Endothelial cell of umbilical vein (primary cell): ENCODE measurements around the gene SLC2A2. TPM values are rescaled to one million over a fixed set of nuclear protein-coding genes. Genes with fewer than 3 reads are reported as not detected.

Source experiments
- BruUV-seq: library from RNA; stranded (reverse); fragments of 400-500 nt; replicated peaks from 2 replicates; lab custom pipeline; 2021; lab: Mats Ljungman, UMichigan
- CTCF ChIA-PET: fragments of 300-600, 350-600 bp; sonication (Branson Sonifier 250); formaldehyde crosslinking; loops from one replicate; lab custom pipeline; 2021; ENCODE audit warnings: antibody characterized with exemption, inconsistent platforms; lab: Charles Lee
- POLR2A ChIA-PET: fragments of 300-600, 350-600 bp; sonication (Branson Sonifier 250); formaldehyde crosslinking; loops from one replicate; lab custom pipeline; 2021; ENCODE audit warnings: antibody characterized with exemption, inconsistent platforms; lab: Charles Lee
- DNase-seq: peaks from one replicate; pipeline ENCODE4 v3.0.0-alpha.2; 2011; ENCODE audit warnings: low read depth, low spot score
- FAIRE-seq: peaks from 2 replicates; lab custom pipeline; 2011; peaks lifted over from hg19 to GRCh38; lab: Jason Lieb, UNC
- H2AFZ ChIP-seq: 2 replicates; pipeline ENCODE4 v1.6.0; 2012; ENCODE audit warnings: low read depth, low read length, control low read depth, inconsistent platforms
- H3K27ac ChIP-seq: 2 replicates; pipeline ENCODE4 v1.5.1; 2011; ENCODE audit warnings: low read depth, mild to moderate bottlenecking, control low read depth, low read length, moderate library complexity; ENCODE audit not compliant: insufficient read depth
- H3K27me3 ChIP-seq, 2 experiments: 2 replicates each; pipeline versions ENCODE4 v1.6.0 to v1.6.1; 2011; ENCODE audit warnings: low read length in 2 of 2, mixed read lengths in 1 of 2; ENCODE audit not compliant: control insufficient read depth in 2 of 2, insufficient read depth in 2 of 2
- H3K36me3 ChIP-seq, 2 experiments: 2 replicates in 1 of 2; 3 replicates in 1 of 2; pipeline ENCODE4 v1.5.1; 2011; ENCODE audit warnings: low read length in 2 of 2, mild to moderate bottlenecking in 1 of 2, moderate library complexity in 1 of 2; ENCODE audit not compliant: control insufficient read depth in 2 of 2, insufficient read depth in 2 of 2; ENCODE audit errors: extremely low read depth in 1 of 2
- H3K4me1 ChIP-seq: 3 replicates; pipeline ENCODE4 v1.5.1; 2011; ENCODE audit warnings: mild to moderate bottlenecking, low read length; ENCODE audit not compliant: control insufficient read depth, insufficient read depth; ENCODE audit errors: extremely low read depth
- H3K4me2 ChIP-seq: 2 replicates; pipeline ENCODE4 v1.6.1; 2011; ENCODE audit warnings: low read length, control low read depth, mixed read lengths; ENCODE audit not compliant: insufficient read depth
- H3K4me3 ChIP-seq, 3 experiments: fragments of 200-600 bp in 1 of 3; sonication (generic), shearing (Covaris generic) in 1 of 3; replicated peaks in 1 of 3; 2 replicates each; pipeline ENCODE4 v1.5.1; 2011 to 2016; ENCODE audit warnings: control low read depth in 3 of 3, low read length in 3 of 3, mild to moderate bottlenecking in 2 of 3, inconsistent platforms in 1 of 3, low read depth in 1 of 3, moderate library complexity in 1 of 3; ENCODE audit not compliant: insufficient read depth in 1 of 3
- H3K79me2 ChIP-seq: 2 replicates; pipeline ENCODE4 v1.6.0; 2012; ENCODE audit warnings: low read length, inconsistent platforms; ENCODE audit not compliant: control insufficient read depth, insufficient read depth
- H3K9ac ChIP-seq: replicated peaks from 2 replicates; pipeline ENCODE3; 2011; ENCODE audit warnings: low read length, control low read depth; ENCODE audit not compliant: insufficient read depth; ENCODE audit errors: extremely low read depth
- H3K9me1 ChIP-seq: replicated peaks from 3 replicates; pipeline ENCODE4 v1.6.0; 2011; ENCODE audit warnings: mild to moderate bottlenecking, low read length; ENCODE audit not compliant: control insufficient read depth, insufficient read depth; ENCODE audit errors: extremely low read depth
- H3K9me3 ChIP-seq: replicated peaks from 2 replicates; pipeline ENCODE4 v1.5.1; 2012; ENCODE audit warnings: low read length, inconsistent platforms; ENCODE audit not compliant: control insufficient read depth, insufficient read depth
- H4K20me1 ChIP-seq: replicated peaks from 2 replicates; pipeline ENCODE3; 2011; ENCODE audit warnings: mild to moderate bottlenecking, low read length; ENCODE audit not compliant: control insufficient read depth, insufficient read depth; ENCODE audit errors: extremely low read depth
- CTCF ChIP-seq, 2 donors: IDR thresholded peaks; 1 replicate in 1 of 2; 2 replicates in 1 of 2; pipeline ENCODE4 v1.5.1; 2011; ENCODE audit warnings: low read length in 2 of 2, mild to moderate bottlenecking in 2 of 2, moderate library complexity in 2 of 2, control low read depth in 1 of 2, inconsistent platforms in 1 of 2, low read depth in 1 of 2; ENCODE audit not compliant: insufficient read depth in 1 of 2; ENCODE audit errors: extremely low read depth in 1 of 2
- EZH2 ChIP-seq: IDR thresholded peaks from 2 replicates; pipeline ENCODE4 v1.6.1; 2012; ENCODE audit warnings: borderline replicate concordance, low read depth, mild to moderate bottlenecking, moderate library complexity, low read length, inconsistent platforms; ENCODE audit not compliant: severe bottlenecking
- FOS ChIP-seq: IDR thresholded peaks from 2 replicates; pipeline ENCODE4 v1.6.1; 2011; ENCODE audit warnings: mild to moderate bottlenecking, low read length, moderate library complexity, borderline replicate concordance; ENCODE audit not compliant: insufficient read depth
- GATA2 ChIP-seq: IDR thresholded peaks from 2 replicates; pipeline ENCODE4 v1.7.0; 2011; ENCODE audit warnings: low read depth, mild to moderate bottlenecking, moderate library complexity, mixed read lengths, low read length; ENCODE audit not compliant: insufficient read length, insufficient read depth
- JUN ChIP-seq: IDR thresholded peaks from 2 replicates; pipeline ENCODE4 v1.6.1; 2011; ENCODE audit warnings: borderline replicate concordance, low read depth; ENCODE audit not compliant: insufficient read length, insufficient read depth
- MAX ChIP-seq: IDR thresholded peaks from 2 replicates; pipeline ENCODE4 v1.6.1; 2011; ENCODE audit not compliant: insufficient read depth, insufficient read length
- MYC ChIP-seq: IDR thresholded peaks from one replicate; pipeline ENCODE4 v1.6.1; 2011; ENCODE audit warnings: mild to moderate bottlenecking, low read depth, low read length
- POLR2A ChIP-seq: IDR thresholded peaks from 2 replicates; pipeline ENCODE4 v1.6.1; 2012; ENCODE audit warnings: low read depth, mild to moderate bottlenecking, control low read depth, low read length
- POLR2AphosphoS5 ChIP-seq: IDR thresholded peaks from 2 replicates; pipeline ENCODE4 v1.6.1; 2012; ENCODE audit warnings: low read depth, mild to moderate bottlenecking, control low read depth, low read length, moderate library complexity; ENCODE audit not compliant: insufficient read depth
- dilution Hi-C: fragments of 300-500 bp; cut with MboI; formaldehyde crosslinking; loops from one replicate; pipeline ENCODE4 v1.15.0; 2019; ENCODE audit warnings: low sequenced_read_pairs; ENCODE audit not compliant: extremely low pct_ligation_motif_present
- intact Hi-C: fragments of 100-400 bp; cut with micrococcal nuclease; formaldehyde crosslinking; loops from one replicate; pipeline ENCODE4 v1.10.0; 2022
- polyA plus RNA-seq, 4 experiments: library from polyadenylated mRNA; depleted of rRNA in 3 of 4; stranded (reverse) in 3 of 4; unstranded in 1 of 4; fragments of >200 nt; gene quantifications; 2 replicates each; pipeline versions ENCODE4 v1.2.1 to v1.2.3, GENCODE V29; 2011 to 2012; ENCODE audit warnings: missing spikeins in 1 of 4
- total RNA-seq: library from RNA; stranded (reverse); gene quantifications from 2 replicates; pipeline ENCODE4 v1.2.3, GENCODE V29; 2021

SLC2A2 gene
- total and polyA plus RNA-seq, 2 donors (not counting 3 experiments of a cell fraction or from before 2014, with no cell fraction given), result not detected

- no peak for DNase-seq
- TF ChIP-seq MYC (no peak), MAX (no peak), FOS (no peak), GATA2 (no peak)
- no peaks in the 10 kb centered on the region for H3K79me2 ChIP-seq
- FAIRE-seq, result no peak
- H2AFZ ChIP-seq, result no peak overlapping the region
- no peak overlapping the region for H3K27ac ChIP-seq
- peaks cover 17% of the 10 kb centered on the region for H3K4me1 ChIP-seq
- no peaks in the 10 kb centered on the region for H3K9me1 ChIP-seq
- no peak overlapping the region for H3K9ac ChIP-seq
- no peak overlapping the region for H3K4me3 ChIP-seq
- H3K36me3 ChIP-seq, result peaks cover 0 to 2% of the 10 kb centered on the region in 2 experiments
- BruUV-seq, result no TSS peak
- ChIA-PET POLR2A (no interaction called here), CTCF (interaction anchor here (1.4 kb wide), 1 partner anchor 10 kb away, joined by 5 read pairs; no protein-coding TSS in a partner anchor)
- dilution Hi-C loops (no loop called here), intact Hi-C loops (no loop called here)
- no peaks in the 10 kb centered on the region for H4K20me1 ChIP-seq
- no peaks in the 10 kb centered on the region for H3K27me3 ChIP-seq
- H3K9me3 ChIP-seq, result no peaks in the 10 kb centered on the region
- no peak overlapping the region for H3K4me2 ChIP-seq
These were observed 32.5 kb upstream of the SLC2A2 start for GRCh38 chr3:171058873-171059603.

- Histone ChIP-seq H3K9ac (no peak overlapping the region), H3K4me2 (no peak overlapping the region), H2AFZ (no peak overlapping the region), H3K4me3 (no peak overlapping the region), H3K27ac (no peak overlapping the region), H4K20me1 (no peaks in the 10 kb centered on the region), H3K79me2 (no peaks in the 10 kb centered on the region), H3K4me1 (peaks cover 17% of the 10 kb centered on the region), H3K9me3 (no peaks in the 10 kb centered on the region), H3K27me3 (no peaks in the 10 kb centered on the region), H3K36me3 (no peaks in the 10 kb centered on the region), H3K9me1 (no peaks in the 10 kb centered on the region)
- ChIA-PET CTCF (interaction anchor here (1.4 kb wide), 1 partner anchor 9 kb away, joined by 5 read pairs; no protein-coding TSS in a partner anchor), POLR2A (no interaction called here)
- intact Hi-C loops, result no loop called here
- FAIRE-seq, result no peak
- no peak for TF ChIP-seq MYC
- TF ChIP-seq EZH2, result no peak
- no peak for TF ChIP-seq FOS
- no peak for TF ChIP-seq POLR2A
- TF ChIP-seq POLR2AphosphoS5, result no peak
- TF ChIP-seq MAX, result no peak
- no peak for TF ChIP-seq CTCF (IDR thresholded peaks at IDR 0.05; ENCODE audit: extremely low read depth in 1 of 2, insufficient read depth in 1 of 2, low read depth in 1 of 2, low read length in 2 of 2)
- TF ChIP-seq JUN, result no peak
- no peak for TF ChIP-seq GATA2
- BruUV-seq, result no TSS peak
- no peak for DNase-seq
- dilution Hi-C loops, result no loop called here
These were observed 31.5 kb upstream of the SLC2A2 start for GRCh38 chr3:171058058-171058457.
